ENCODE results near the gene CPNE2.

Gene CPNE2

GRCh38 chr16:57144027-57144426 is 51.6 kb downstream of the CPNE2 start:
- DNase-seq (ENCODE audit: low read depth in 2 of 2), result no peak

- no peak for DNase-seq (ENCODE audit: low read depth in 2 of 2)
Observed at GRCh38 chr16:57145046-57146021, 53.0 kb downstream of the CPNE2 start.

GRCh38 chr16:57146040-57146647 is 53.8 kb downstream of the CPNE2 start:
- no peak for DNase-seq (ENCODE audit: low read depth in 2 of 2)

GRCh38 chr16:57146735-57147134 is 54.4 kb downstream of the CPNE2 start:
- no peak for DNase-seq (ENCODE audit: low read depth in 2 of 2)

GRCh38 chr16:57147381-57148221 is 55.2 kb downstream of the CPNE2 start:
- DNase-seq (ENCODE audit: low read depth in 2 of 2), result no peak

GRCh38 chr16:57148481-57148880 is 56.1 kb downstream of the CPNE2 start:
- no peak for DNase-seq (ENCODE audit: low read depth in 2 of 2)

- DNase-seq (ENCODE audit: low read depth in 2 of 2), result no peak
Observed at GRCh38 chr16:57149391-57149790, 57.0 kb downstream of the CPNE2 start.

- no peak for DNase-seq (ENCODE audit: low read depth in 2 of 2)
Observed at GRCh38 chr16:57150682-57151330, 58.4 kb downstream of the CPNE2 start.

- DNase-seq (ENCODE audit: low read depth in 2 of 2), result no peak
Observed at GRCh38 chr16:57151369-57151768, 59.0 kb downstream of the CPNE2 start.

- DNase-seq (ENCODE audit: low read depth in 2 of 2), result no peak
Observed at GRCh38 chr16:57152096-57153093, 60.0 kb downstream of the CPNE2 start.

GRCh38 chr16:57153841-57154240 is 61.5 kb downstream of the CPNE2 start:
- DNase-seq (ENCODE audit: low read depth in 2 of 2), result no peak

- no peak for DNase-seq (ENCODE audit: low read depth in 2 of 2)
Observed at GRCh38 chr16:57155702-57156350, 63.4 kb downstream of the CPNE2 start.

- DNase-seq (ENCODE audit: low read depth in 2 of 2), result no peak
Observed at GRCh38 chr16:57156351-57156703, 63.9 kb downstream of the CPNE2 start.

- DNase-seq (ENCODE audit: low read depth in 2 of 2), result no peak
Observed at GRCh38 chr16:57157533-57157932, 65.2 kb downstream of the CPNE2 start.

GRCh38 chr16:57159447-57159846 is 67.1 kb downstream of the CPNE2 start:
- no peak for DNase-seq (ENCODE audit: low read depth in 2 of 2)

GRCh38 chr16:57163842-57164241 is 71.5 kb downstream of the CPNE2 start:
- no peak for DNase-seq (ENCODE audit: low read depth in 2 of 2)

GRCh38 chr16:57165483-57165882 is 73.1 kb downstream of the CPNE2 start:
- no peak for DNase-seq (ENCODE audit: low read depth in 2 of 2)

GRCh38 chr16:57165938-57166337 is 73.6 kb downstream of the CPNE2 start:
- no peak for DNase-seq (ENCODE audit: low read depth in 2 of 2)

- DNase-seq (ENCODE audit: low read depth in 2 of 2), result no peak
Observed at GRCh38 chr16:57166451-57166850, 74.1 kb downstream of the CPNE2 start.

- DNase-seq (ENCODE audit: low read depth in 2 of 2), result no peak
Observed at GRCh38 chr16:57166951-57167350, 74.6 kb downstream of the CPNE2 start.

All from stimulated activated CD4-positive, alpha-beta T cell treated with anti-CD3 and anti-CD28 coated beads, Interleukin-15, amount 100 ng/mL, for 48 hours (primary cell).